EL (cell line): ENCODE results near the gene MATN1.
"Not testable (repeated sequence)": the region's sequence is repeated elsewhere in the genome, so short reads cannot be mapped to it uniquely, and the experiment has no call there.

Experiments
- DNase-seq: peaks from one replicate; pipeline ENCODE4 v3.0.0-alpha.2; 2016

MATN1 gene

DNA sequence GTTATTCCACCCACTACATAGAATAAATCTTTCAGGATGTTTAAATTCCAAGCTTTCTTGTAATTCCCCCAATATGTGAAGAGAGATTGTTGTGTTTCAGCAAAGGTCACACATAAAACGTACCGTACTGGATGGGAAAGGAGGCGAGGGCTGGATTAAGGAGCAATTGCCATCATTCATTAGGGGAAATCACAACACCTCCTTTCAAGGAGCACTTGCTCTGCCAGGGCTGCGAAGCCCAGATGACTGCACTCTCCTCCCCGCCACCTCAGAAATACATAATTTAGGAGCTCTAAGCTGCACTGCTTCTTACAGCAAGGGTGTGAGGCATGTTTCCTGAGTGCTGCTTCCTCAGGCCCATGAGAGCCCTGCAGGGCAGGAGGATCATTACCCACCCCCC lies 29.6 kb downstream of the MATN1 start:
- no peak for DNase-seq

- no peak for DNase-seq
Observed at GRCh38 chr1:30693366-30693765, 30.0 kb downstream of the MATN1 start.

- DNase-seq: no peak
Observed at GRCh38 chr1:30692948-30693301, 30.5 kb downstream of the MATN1 start.

DNA sequence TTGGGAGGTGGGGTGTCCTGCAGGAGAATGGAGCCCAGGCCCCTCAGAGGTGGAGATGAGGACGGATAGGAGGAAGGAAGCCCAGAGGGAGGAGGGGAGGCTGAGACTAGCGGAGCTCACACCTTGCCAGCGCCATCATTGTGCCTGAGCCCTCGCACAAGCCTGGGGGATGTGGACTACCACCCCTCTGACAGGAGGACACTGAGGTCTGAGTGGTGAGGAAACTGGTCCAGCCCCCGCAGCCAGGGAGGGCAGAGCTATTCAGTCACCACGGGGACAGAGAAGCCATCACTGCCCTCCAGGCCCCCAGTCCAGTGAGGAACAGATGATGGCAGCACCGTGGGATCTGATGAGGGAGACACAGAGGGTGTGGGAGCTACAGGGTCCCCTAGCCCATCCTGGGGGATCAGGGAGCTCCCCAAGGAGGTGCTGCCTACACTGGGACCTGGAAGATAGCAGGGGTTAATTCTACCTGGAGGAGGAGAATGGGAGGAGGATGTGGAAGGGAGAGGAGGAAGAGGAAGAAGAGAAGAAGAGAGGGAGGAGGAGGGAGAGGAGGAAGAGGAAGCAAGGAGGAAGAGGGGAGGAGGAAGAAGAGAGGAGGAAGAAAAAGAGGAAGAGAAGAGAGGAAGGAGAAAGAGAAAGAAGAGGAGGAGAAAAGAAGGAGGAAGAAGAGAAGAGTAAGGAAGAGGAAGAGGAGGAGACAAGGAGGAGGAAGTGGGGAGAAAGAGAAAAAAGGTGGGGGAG lies 31.0 kb downstream of the MATN1 start:
- DNase-seq: no peak

GRCh38 chr1:30691480-30691879 lies 31.9 kb downstream of the MATN1 start:
- no peak for DNase-seq

- no peak for DNase-seq
Observed at GRCh38 chr1:30689901-30690645, 33.3 kb downstream of the MATN1 start.

- DNase-seq: no peak
Observed at GRCh38 chr1:30688920-30689794, 34.2 kb downstream of the MATN1 start.

GRCh38 chr1:30688516-30688915 lies 34.9 kb downstream of the MATN1 start:
- not testable (repeated sequence) for DNase-seq

DNA sequence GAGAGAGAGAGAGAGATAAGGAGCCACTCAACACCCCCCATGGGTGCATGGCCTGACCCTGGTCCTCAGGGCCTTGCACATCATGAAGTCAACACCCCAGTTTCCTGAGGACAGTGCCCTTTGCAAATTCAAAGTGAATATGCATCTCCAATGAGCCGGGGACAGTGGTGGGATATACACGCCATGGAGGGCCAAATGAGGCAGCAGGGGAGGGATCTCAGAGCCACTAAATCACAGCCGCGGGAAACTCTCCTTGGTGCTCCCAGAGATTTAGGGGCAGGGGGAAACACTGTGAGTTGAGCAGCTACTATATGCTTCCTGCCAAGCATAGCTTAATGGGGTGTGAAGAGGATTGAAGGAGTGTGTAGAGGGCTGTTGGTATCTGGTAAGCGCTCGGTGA lies 35.5 kb downstream of the MATN1 start:
- no peak for DNase-seq

- no peak for DNase-seq
Observed at GRCh38 chr1:30686236-30686935, 37.0 kb downstream of the MATN1 start.

- DNase-seq: no peak
Observed at GRCh38 chr1:30685796-30686165, 37.6 kb downstream of the MATN1 start.

- DNase-seq: no peak
Observed at GRCh38 chr1:30684881-30685795, 38.2 kb downstream of the MATN1 start.

DNA sequence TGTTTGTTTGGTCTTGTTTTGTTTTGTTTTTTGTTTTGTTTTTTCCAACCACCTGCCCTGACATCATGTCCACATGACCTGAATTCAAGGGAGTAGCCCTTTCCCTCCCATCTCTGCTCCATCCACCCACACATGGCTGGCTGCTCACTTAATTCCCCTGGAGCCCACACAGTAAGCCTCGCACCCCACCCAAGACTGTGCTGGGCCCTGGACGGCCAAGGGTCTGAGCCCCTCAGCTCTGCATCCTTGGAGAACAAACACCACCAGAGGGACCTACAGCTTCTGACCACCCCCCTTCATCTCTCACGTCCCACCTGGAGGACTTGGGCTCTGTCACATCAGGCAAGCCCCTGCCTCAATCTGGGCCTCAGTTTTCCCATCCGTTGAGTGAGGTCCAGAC lies 39.1 kb downstream of the MATN1 start:
- DNase-seq: no peak

DNA sequence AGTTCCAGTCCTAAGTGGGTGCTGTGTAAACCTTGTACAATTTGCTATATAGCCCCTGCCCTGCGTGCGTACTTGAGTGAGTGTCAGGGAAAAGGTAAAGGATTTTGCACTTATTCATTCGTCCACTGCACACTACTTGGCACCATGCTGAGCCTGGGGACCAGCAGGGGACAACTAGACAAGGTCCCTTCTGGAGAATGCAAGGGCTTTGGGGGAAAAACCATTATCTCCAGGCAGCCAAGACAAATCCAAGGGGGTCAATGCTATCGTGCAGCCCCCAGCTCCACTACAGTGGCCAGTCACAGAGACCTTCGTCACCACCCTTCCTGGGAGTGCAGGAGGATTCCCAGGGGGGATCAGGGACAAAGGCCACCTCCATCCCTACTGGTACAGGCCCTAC lies 39.7 kb downstream of the MATN1 start:
- DNase-seq: no peak

- no peak for DNase-seq
Observed at GRCh38 chr1:30682396-30683275, 40.7 kb downstream of the MATN1 start.

- no peak for DNase-seq
Observed at GRCh38 chr1:30681782-30682181, 41.6 kb downstream of the MATN1 start.

DNA sequence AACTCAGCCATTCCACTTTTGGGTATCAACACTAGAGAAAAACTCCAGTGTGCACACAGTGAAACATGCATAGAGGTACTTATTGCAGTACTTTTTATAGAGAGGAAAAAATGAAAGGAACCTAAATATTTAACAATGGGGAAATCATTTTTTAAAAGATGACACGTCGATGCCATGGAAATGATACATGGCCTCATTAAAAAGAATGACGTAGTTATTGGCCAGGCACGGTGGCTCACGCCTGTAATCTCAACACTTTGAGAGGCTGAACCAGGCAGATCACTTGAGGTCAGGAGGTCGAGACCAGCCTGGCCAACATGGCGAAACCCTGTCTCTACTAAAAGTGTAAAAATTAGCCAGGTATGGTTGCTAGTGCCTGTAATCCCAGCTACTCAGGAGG lies 42.5 kb downstream of the MATN1 start:
- DNase-seq: no peak

- DNase-seq: no peak
Observed at GRCh38 chr1:30680429-30680828, 43.0 kb downstream of the MATN1 start.

- DNase-seq: no peak
Observed at GRCh38 chr1:30679976-30680305, 43.4 kb downstream of the MATN1 start.

GRCh38 chr1:30679201-30679975 lies 44.0 kb downstream of the MATN1 start:
- no peak for DNase-seq
